GM12891 (cell line): Measurements from ENCODE around the gene PAFAH1B2.

Source experiments
- DNase-seq: peaks from one replicate; pipeline ENCODE4 v3.0.0; 2011; ENCODE audit warnings: low spot score; ENCODE audit not compliant: insufficient read length
- FAIRE-seq: peaks from 2 replicates; lab custom pipeline; 2011; peaks lifted over from hg19 to GRCh38; lab: Jason Lieb, UNC
- PAX5 ChIP-seq: IDR thresholded peaks from 2 replicates; pipeline ENCODE4 v1.6.1; 2011; ENCODE audit warnings: low read length, moderate library complexity, mild to moderate bottlenecking; ENCODE audit not compliant: insufficient read depth, severe bottlenecking
- POLR2A ChIP-seq: IDR thresholded peaks from 2 replicates; pipeline ENCODE4 v1.6.1; 2011; ENCODE audit warnings: low read depth, low read length, control low read depth
- POLR2AphosphoS5 ChIP-seq: IDR thresholded peaks from 2 replicates; pipeline ENCODE4 v1.6.1; 2011; ENCODE audit warnings: low read depth, low read length, control low read depth
- POU2F2 ChIP-seq: IDR thresholded peaks from 2 replicates; pipeline ENCODE4 v1.6.1; 2011; ENCODE audit warnings: low read depth, mild to moderate bottlenecking, control low read depth, low read length, moderate library complexity
- SPI1 ChIP-seq: IDR thresholded peaks from 2 replicates; pipeline ENCODE4 v1.6.1; 2011; ENCODE audit warnings: low read depth, low read length, control low read depth
- TAF1 ChIP-seq: IDR thresholded peaks from 2 replicates; pipeline ENCODE4 v1.6.1; 2011; ENCODE audit warnings: low read depth, low read length, control low read depth

The PAFAH1B2 gene

GRCh38 chr11:117157507-117157906, 13.4 kb downstream of the PAFAH1B2 start:
- TF ChIP-seq PAX5 (no peak), POLR2A (no peak), POU2F2 (no peak), POLR2AphosphoS5 (no peak), SPI1 (no peak), TAF1 (no peak)
- DNase-seq (no peak), FAIRE-seq (peak; percentile 35)

GRCh38 chr11:117159892-117160291, 15.8 kb downstream of the PAFAH1B2 start:
- FAIRE-seq (no peak), DNase-seq (no peak)
- TF ChIP-seq PAX5: no peak
- no peak for TF ChIP-seq POLR2A
- no peak for TF ChIP-seq SPI1
- no peak for TF ChIP-seq POLR2AphosphoS5
- TF ChIP-seq TAF1: no peak
- no peak for TF ChIP-seq POU2F2

- no peak for FAIRE-seq
- DNase-seq: no peak
- TF ChIP-seq TAF1: no peak
- no peak for TF ChIP-seq POLR2AphosphoS5
- no peak for TF ChIP-seq POU2F2
- TF ChIP-seq POLR2A: no peak
- TF ChIP-seq SPI1: no peak
- TF ChIP-seq PAX5: no peak
Measured at GRCh38 chr11:117160826-117161225, 16.7 kb downstream of the PAFAH1B2 start.

- DNase-seq (no peak), FAIRE-seq (no peak)
- TF ChIP-seq POU2F2: no peak
- no peak for TF ChIP-seq POLR2A
Measured at GRCh38 chr11:117166491-117166890, 22.4 kb downstream of the PAFAH1B2 start.

- FAIRE-seq: no peak
- DNase-seq: no peak
- TF ChIP-seq PAX5 (no peak), TAF1 (no peak), POLR2A (no peak), POLR2AphosphoS5 (no peak), POU2F2 (no peak), SPI1 (no peak)
Measured at GRCh38 chr11:117169736-117170135, 25.6 kb downstream of the PAFAH1B2 start.

GRCh38 chr11:117170210-117170609, 26.1 kb downstream of the PAFAH1B2 start:
- FAIRE-seq (no peak), DNase-seq (no peak)
- TF ChIP-seq POLR2AphosphoS5: no peak
- TF ChIP-seq POLR2A: no peak
- no peak for TF ChIP-seq SPI1
- no peak for TF ChIP-seq POU2F2
- TF ChIP-seq TAF1: no peak
- no peak for TF ChIP-seq PAX5

GRCh38 chr11:117171007-117171403, 26.9 kb downstream of the PAFAH1B2 start:
- FAIRE-seq: no peak
- no peak for DNase-seq
- TF ChIP-seq SPI1 (no peak), POU2F2 (no peak), POLR2AphosphoS5 (no peak), TAF1 (no peak), POLR2A (no peak), PAX5 (no peak)

GRCh38 chr11:117171404-117172061, 27.4 kb downstream of the PAFAH1B2 start:
- TF ChIP-seq SPI1: no peak
- TF ChIP-seq POLR2AphosphoS5: no peak; the same call in 1 of the 2 replicates
- TF ChIP-seq PAX5: no peak
- no peak for TF ChIP-seq TAF1
- TF ChIP-seq POLR2A: no peak
- no peak for TF ChIP-seq POU2F2
- no peak for DNase-seq

GRCh38 chr11:117172724-117173421, 28.8 kb downstream of the PAFAH1B2 start:
- FAIRE-seq (no peak), DNase-seq (no peak)
- TF ChIP-seq SPI1 (no peak), POU2F2 (no peak), POLR2AphosphoS5 (no peak)

More at GRCh38 chr11:117171404-117172061, 27.4 kb downstream of the PAFAH1B2 start:
- peak; percentile 40 for FAIRE-seq

GRCh38 chr11:117175104-117175503, 31.0 kb downstream of the PAFAH1B2 start:
- TF ChIP-seq POLR2AphosphoS5: no peak
- FAIRE-seq: no peak

GRCh38 chr11:117175781-117176180, 31.7 kb downstream of the PAFAH1B2 start:
- DNase-seq: no peak
- TF ChIP-seq PAX5: no peak
- no peak for TF ChIP-seq POLR2AphosphoS5
- no peak for TF ChIP-seq TAF1
- no peak for TF ChIP-seq POU2F2
- TF ChIP-seq SPI1: no peak
- TF ChIP-seq POLR2A: no peak
- FAIRE-seq: no peak

More at GRCh38 chr11:117175104-117175503, 31.0 kb downstream of the PAFAH1B2 start:
- no peak for DNase-seq
